ENCODE data around the gene GLYR1. TPM values are rescaled to one million over a fixed set of nuclear protein-coding genes. Genes with fewer than 3 reads are reported as not detected.

GLYR1 gene
- total and polyA plus RNA-seq, 7 experiments from 2014 or later = 32.0 to 122 (median 107) TPM

- POLR2A ChIA-PET = interaction anchor here (0.6 to 3.3 kb wide), 4 partner anchors 33 to 67 kb away, joined by 4 to 27 read pairs (median 16); partner anchors contain the start of genes ANKS3, DNAAF8 and ZNF500
- intact Hi-C loops (cut with micrococcal nuclease) = loop anchor here in 1 of 2 donors (10.0 kb wide), 1 partner anchor 1647 kb away; no protein-coding TSS in a partner anchor
- peak in 1 of 9 donors; percentile 5 for DNase-seq
Measured at GRCh38 chr16:4801051-4801961, 45.8 kb downstream of the GLYR1 start.

GRCh38 chr16:4800290-4801041, 46.6 kb downstream of the GLYR1 start:
- H3K27me3 ChIP-seq (ENCODE audit: control insufficient read depth in 2 of 2, insufficient read depth in 2 of 2, low read length in 2 of 2) = no peaks in the 10 kb centered on the region
- H3K4me3 ChIP-seq (ENCODE audit: low read length) = no peak overlapping the region
- no peak overlapping the region for H3K27ac ChIP-seq (ENCODE audit: low read depth, low read length)
- H3K36me3 Mint-ChIP-seq = peaks cover 0 to 4% (median 0%) of the 10 kb centered on the region in 5 donors
- peak overlapping the region in 8 of 9 donors; percentile 45 to 90 (median 73) for H3K27ac Mint-ChIP-seq
- ATAC-seq = no peak
- no peaks in the 10 kb centered on the region for H3K27me3 Mint-ChIP-seq
- no peaks in the 10 kb centered on the region for H3K9me3 Mint-ChIP-seq
- intact Hi-C loops (cut with micrococcal nuclease) = loop anchor here in 1 of 2 donors (10.0 kb wide), 1 partner anchor 1646 kb away; no protein-coding TSS in a partner anchor
- peaks cover 10 to 18% of the 10 kb centered on the region in 2 donors for H3K4me1 ChIP-seq (ENCODE audit: control insufficient read depth in 2 of 2, insufficient read depth in 2 of 2, low read length in 2 of 2)
- no peak for DNase-seq
- H3K9me3 ChIP-seq (ENCODE audit: control insufficient read depth in 2 of 3, low read length in 3 of 3) = no peaks in the 10 kb centered on the region
- POLR2A ChIA-PET = interaction anchor here (2.5 kb wide), 1 partner anchor 66 kb away, joined by 16 read pairs; the partner anchor contains the start of genes ANKS3 and DNAAF8
- H3K4me3 Mint-ChIP-seq = peak overlapping the region in 9 of 10 donors; percentile 19 to 86 (median 53)
- peaks cover 0 to 21% (median 0%) of the 10 kb centered on the region in 3 experiments for H3K36me3 ChIP-seq (ENCODE audit: control insufficient read depth in 2 of 3, insufficient read depth in 3 of 3, low read length in 3 of 3)
- CTCF ChIA-PET = interaction anchor here (0.6 kb wide), 2 partner anchors 28 to 1054 kb away, joined by 3 read pairs; no protein-coding TSS in a partner anchor
- peaks cover 7 to 19% (median 12%) of the 10 kb centered on the region in 7 donors for H3K4me1 Mint-ChIP-seq

More at GRCh38 chr16:4801051-4801961, 45.8 kb downstream of the GLYR1 start:
- Histone ChIP-seq H3K27ac (ENCODE audit: low read depth, low read length) (peak overlapping the region; percentile 75), H3K4me1 (ENCODE audit: control insufficient read depth in 2 of 2, insufficient read depth in 2 of 2, low read length in 2 of 2) (peaks cover 10 to 18% of the 10 kb centered on the region in 2 donors), H3K9me3 (ENCODE audit: control insufficient read depth in 2 of 3, low read length in 3 of 3) (no peaks in the 10 kb centered on the region), H3K36me3 (ENCODE audit: control insufficient read depth in 2 of 3, insufficient read depth in 3 of 3, low read length in 3 of 3) (peaks cover 0 to 21% (median 0%) of the 10 kb centered on the region in 3 experiments), H3K27me3 (ENCODE audit: control insufficient read depth in 2 of 2, insufficient read depth in 2 of 2, low read length in 2 of 2) (no peaks in the 10 kb centered on the region), H3K4me3 (ENCODE audit: low read length) (peak overlapping the region; percentile 79)
- H3K27ac Mint-ChIP-seq = peak overlapping the region; percentile 69 to 93 (median 89)
- H3K36me3 Mint-ChIP-seq = peaks cover 0 to 4% (median 3%) of the 10 kb centered on the region in 5 donors
- no peak for ATAC-seq
- H3K27me3 Mint-ChIP-seq = no peaks in the 10 kb centered on the region
- H3K9me3 Mint-ChIP-seq = no peaks in the 10 kb centered on the region
- H3K4me1 Mint-ChIP-seq = peaks cover 7 to 19% (median 12%) of the 10 kb centered on the region in 7 donors
- peak overlapping the region; percentile 81 to 89 (median 86) for H3K4me3 Mint-ChIP-seq
- CTCF ChIA-PET = interaction anchor here (0.6 kb wide), 2 partner anchors 28 to 33 kb away, joined by 3 read pairs; no protein-coding TSS in a partner anchor

- no peak for ATAC-seq
- Mint-ChIP-seq H3K4me1 (peaks cover 7 to 19% (median 12%) of the 10 kb centered on the region in 7 donors), H3K27ac (peak overlapping the region in 2 of 9 donors; percentile 51 to 65), H3K36me3 (peaks cover 0 to 2% (median 0%) of the 10 kb centered on the region in 5 donors), H3K9me3 (no peaks in the 10 kb centered on the region), H3K27me3 (no peaks in the 10 kb centered on the region), H3K4me3 (peak overlapping the region in 2 of 10 donors; percentile 29 to 50)
- H3K4me1 ChIP-seq (ENCODE audit: control insufficient read depth in 2 of 2, insufficient read depth in 2 of 2, low read length in 2 of 2) = peaks cover 10 to 18% of the 10 kb centered on the region in 2 donors
- H3K27me3 ChIP-seq (ENCODE audit: control insufficient read depth in 2 of 2, insufficient read depth in 2 of 2, low read length in 2 of 2) = no peaks in the 10 kb centered on the region
- no peak overlapping the region for H3K4me3 ChIP-seq (ENCODE audit: low read length)
- no peaks in the 10 kb centered on the region for H3K9me3 ChIP-seq (ENCODE audit: control insufficient read depth in 2 of 3, low read length in 3 of 3)
- H3K36me3 ChIP-seq (ENCODE audit: control insufficient read depth in 2 of 3, insufficient read depth in 3 of 3, low read length in 3 of 3) = peaks cover 0 to 9% (median 0%) of the 10 kb centered on the region in 3 experiments
- POLR2A ChIA-PET = interaction anchor here (0.6 to 1.1 kb wide), 2 partner anchors 31 to 65 kb away, joined by 3 to 5 read pairs; partner anchors contain the start of genes ANKS3 and DNAAF8
- no peak for DNase-seq
- CTCF ChIA-PET = interaction anchor here (0.6 kb wide), 1 partner anchor 1053 kb away, joined by 3 read pairs; no protein-coding TSS in a partner anchor
- intact Hi-C loops (cut with micrococcal nuclease) = no loop called here
- no peak overlapping the region for H3K27ac ChIP-seq (ENCODE audit: low read depth, low read length)
Measured at GRCh38 chr16:4799171-4799855, 47.8 kb downstream of the GLYR1 start.

- Histone ChIP-seq H3K9me3 (ENCODE audit: control insufficient read depth in 2 of 3, low read length in 3 of 3) (no peaks in the 10 kb centered on the region), H3K4me3 (ENCODE audit: low read length) (no peak overlapping the region), H3K36me3 (ENCODE audit: control insufficient read depth in 2 of 3, insufficient read depth in 3 of 3, low read length in 3 of 3) (peaks cover 0 to 8% (median 0%) of the 10 kb centered on the region in 3 experiments), H3K27ac (ENCODE audit: low read depth, low read length) (no peak overlapping the region), H3K4me1 (ENCODE audit: control insufficient read depth in 2 of 2, insufficient read depth in 2 of 2, low read length in 2 of 2) (peaks cover 9 to 17% of the 10 kb centered on the region in 2 donors), H3K27me3 (ENCODE audit: control insufficient read depth in 2 of 2, insufficient read depth in 2 of 2, low read length in 2 of 2) (no peaks in the 10 kb centered on the region)
- POLR2A ChIA-PET = interaction anchor here (0.6 kb wide), 1 partner anchor 30 kb away, joined by 5 read pairs; no protein-coding TSS in a partner anchor
- Mint-ChIP-seq H3K4me1 (peaks cover 7 to 17% (median 12%) of the 10 kb centered on the region in 7 donors), H3K36me3 (no peaks in the 10 kb centered on the region), H3K4me3 (no peak overlapping the region), H3K27me3 (no peaks in the 10 kb centered on the region), H3K9me3 (no peaks in the 10 kb centered on the region), H3K27ac (peak overlapping the region in 1 of 9 donors; percentile 8)
- DNase-seq = no peak
- intact Hi-C loops (cut with micrococcal nuclease) = no loop called here
- ATAC-seq = no peak
- CTCF ChIA-PET = no interaction called here
Measured at GRCh38 chr16:4798456-4798855, 48.6 kb downstream of the GLYR1 start.

- no peak overlapping the region for H3K4me3 ChIP-seq (ENCODE audit: low read length)
- ChIA-PET POLR2A (no interaction called here), CTCF (no interaction called here)
- no peaks in the 10 kb centered on the region for H3K27me3 ChIP-seq (ENCODE audit: control insufficient read depth in 2 of 2, insufficient read depth in 2 of 2, low read length in 2 of 2)
- Mint-ChIP-seq H3K36me3 (no peaks in the 10 kb centered on the region), H3K4me3 (no peak overlapping the region), H3K4me1 (peaks cover 7 to 12% (median 9%) of the 10 kb centered on the region in 7 donors), H3K27me3 (no peaks in the 10 kb centered on the region), H3K9me3 (no peaks in the 10 kb centered on the region), H3K27ac (no peak overlapping the region)
- H3K36me3 ChIP-seq (ENCODE audit: control insufficient read depth in 2 of 3, insufficient read depth in 3 of 3, low read length in 3 of 3) = peaks cover 0 to 8% (median 0%) of the 10 kb centered on the region in 3 experiments
- peaks cover 3 to 12% of the 10 kb centered on the region in 2 donors for H3K4me1 ChIP-seq (ENCODE audit: control insufficient read depth in 2 of 2, insufficient read depth in 2 of 2, low read length in 2 of 2)
- no peaks in the 10 kb centered on the region for H3K9me3 ChIP-seq (ENCODE audit: control insufficient read depth in 2 of 3, low read length in 3 of 3)
- no peak for DNase-seq
- no peak overlapping the region for H3K27ac ChIP-seq (ENCODE audit: low read depth, low read length)
- intact Hi-C loops (cut with micrococcal nuclease) = no loop called here
- ATAC-seq = no peak
Measured at GRCh38 chr16:4797805-4798252, 49.3 kb downstream of the GLYR1 start.

All from naive thymus-derived CD4-positive, alpha-beta T cell (primary cell).